ENCODE data around the gene TEX22.

Gene TEX22

DNA sequence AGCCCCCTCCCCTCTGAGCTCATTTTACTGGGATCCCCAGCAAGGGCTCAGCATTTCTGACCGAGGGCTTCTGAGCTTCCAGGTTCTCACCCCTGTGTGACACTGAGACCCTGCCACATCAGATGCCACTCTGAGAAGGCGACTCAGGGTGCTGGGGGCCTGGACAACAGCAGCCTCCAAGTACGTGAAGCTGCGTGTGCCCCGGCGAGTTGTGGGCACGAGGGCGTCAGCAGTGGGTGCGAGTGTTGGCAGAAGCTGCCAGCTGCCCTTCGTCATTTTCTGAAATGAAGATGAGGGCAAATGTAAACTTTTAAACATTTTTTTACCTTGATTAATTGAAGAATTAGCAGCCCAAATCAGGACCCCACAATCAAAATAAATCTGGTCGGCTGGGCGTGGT is 32.7 kb upstream of the TEX22 start:
- no peak for TF ChIP-seq TEAD4 (IDR thresholded peaks at IDR 0.05)
- no peak for TF ChIP-seq CREB1 (IDR thresholded peaks at IDR 0.05; ENCODE audit: low read depth)
- no peak for TF ChIP-seq ZBTB7A (IDR thresholded peaks at IDR 0.05; ENCODE audit: low read depth)
- TF ChIP-seq TCF12 (IDR thresholded peaks at IDR 0.05; ENCODE audit: low read depth) = no peak
- no peak for TF ChIP-seq FOXM1 (IDR thresholded peaks at IDR 0.05; ENCODE audit: borderline replicate concordance, low read depth)
- no peak for TF ChIP-seq EP300 (IDR thresholded peaks at IDR 0.05; ENCODE audit: borderline replicate concordance)
- TF ChIP-seq, protein P1, sequence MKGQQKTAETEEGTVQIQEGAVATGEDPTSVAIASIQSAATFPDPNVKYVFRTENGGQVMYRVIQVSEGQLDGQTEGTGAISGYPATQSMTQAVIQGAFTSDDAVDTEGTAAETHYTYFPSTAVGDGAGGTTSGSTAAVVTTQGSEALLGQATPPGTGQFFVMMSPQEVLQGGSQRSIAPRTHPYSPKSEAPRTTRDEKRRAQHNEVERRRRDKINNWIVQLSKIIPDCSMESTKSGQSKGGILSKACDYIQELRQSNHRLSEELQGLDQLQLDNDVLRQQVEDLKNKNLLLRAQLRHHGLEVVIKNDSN (IDR thresholded peaks at IDR 0.05) = no peak
- no peak for TF ChIP-seq NFIC (IDR thresholded peaks at IDR 0.05)
- TF ChIP-seq YY1 (IDR thresholded peaks at IDR 0.05; ENCODE audit: low read depth) = no peak
- TF ChIP-seq, protein P2, sequence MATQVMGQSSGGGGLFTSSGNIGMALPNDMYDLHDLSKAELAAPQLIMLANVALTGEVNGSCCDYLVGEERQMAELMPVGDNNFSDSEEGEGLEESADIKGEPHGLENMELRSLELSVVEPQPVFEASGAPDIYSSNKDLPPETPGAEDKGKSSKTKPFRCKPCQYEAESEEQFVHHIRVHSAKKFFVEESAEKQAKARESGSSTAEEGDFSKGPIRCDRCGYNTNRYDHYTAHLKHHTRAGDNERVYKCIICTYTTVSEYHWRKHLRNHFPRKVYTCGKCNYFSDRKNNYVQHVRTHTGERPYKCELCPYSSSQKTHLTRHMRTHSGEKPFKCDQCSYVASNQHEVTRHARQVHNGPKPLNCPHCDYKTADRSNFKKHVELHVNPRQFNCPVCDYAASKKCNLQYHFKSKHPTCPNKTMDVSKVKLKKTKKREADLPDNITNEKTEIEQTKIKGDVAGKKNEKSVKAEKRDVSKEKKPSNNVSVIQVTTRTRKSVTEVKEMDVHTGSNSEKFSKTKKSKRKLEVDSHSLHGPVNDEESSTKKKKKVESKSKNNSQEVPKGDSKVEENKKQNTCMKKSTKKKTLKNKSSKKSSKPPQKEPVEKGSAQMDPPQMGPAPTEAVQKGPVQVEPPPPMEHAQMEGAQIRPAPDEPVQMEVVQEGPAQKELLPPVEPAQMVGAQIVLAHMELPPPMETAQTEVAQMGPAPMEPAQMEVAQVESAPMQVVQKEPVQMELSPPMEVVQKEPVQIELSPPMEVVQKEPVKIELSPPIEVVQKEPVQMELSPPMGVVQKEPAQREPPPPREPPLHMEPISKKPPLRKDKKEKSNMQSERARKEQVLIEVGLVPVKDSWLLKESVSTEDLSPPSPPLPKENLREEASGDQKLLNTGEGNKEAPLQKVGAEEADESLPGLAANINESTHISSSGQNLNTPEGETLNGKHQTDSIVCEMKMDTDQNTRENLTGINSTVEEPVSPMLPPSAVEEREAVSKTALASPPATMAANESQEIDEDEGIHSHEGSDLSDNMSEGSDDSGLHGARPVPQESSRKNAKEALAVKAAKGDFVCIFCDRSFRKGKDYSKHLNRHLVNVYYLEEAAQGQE (IDR thresholded peaks at IDR 0.05; ENCODE audit: low read depth) = no peak
- TF ChIP-seq, protein P3, sequence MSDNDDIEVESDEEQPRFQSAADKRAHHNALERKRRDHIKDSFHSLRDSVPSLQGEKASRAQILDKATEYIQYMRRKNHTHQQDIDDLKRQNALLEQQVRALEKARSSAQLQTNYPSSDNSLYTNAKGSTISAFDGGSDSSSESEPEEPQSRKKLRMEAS (IDR thresholded peaks at IDR 0.05) = no peak

DNA sequence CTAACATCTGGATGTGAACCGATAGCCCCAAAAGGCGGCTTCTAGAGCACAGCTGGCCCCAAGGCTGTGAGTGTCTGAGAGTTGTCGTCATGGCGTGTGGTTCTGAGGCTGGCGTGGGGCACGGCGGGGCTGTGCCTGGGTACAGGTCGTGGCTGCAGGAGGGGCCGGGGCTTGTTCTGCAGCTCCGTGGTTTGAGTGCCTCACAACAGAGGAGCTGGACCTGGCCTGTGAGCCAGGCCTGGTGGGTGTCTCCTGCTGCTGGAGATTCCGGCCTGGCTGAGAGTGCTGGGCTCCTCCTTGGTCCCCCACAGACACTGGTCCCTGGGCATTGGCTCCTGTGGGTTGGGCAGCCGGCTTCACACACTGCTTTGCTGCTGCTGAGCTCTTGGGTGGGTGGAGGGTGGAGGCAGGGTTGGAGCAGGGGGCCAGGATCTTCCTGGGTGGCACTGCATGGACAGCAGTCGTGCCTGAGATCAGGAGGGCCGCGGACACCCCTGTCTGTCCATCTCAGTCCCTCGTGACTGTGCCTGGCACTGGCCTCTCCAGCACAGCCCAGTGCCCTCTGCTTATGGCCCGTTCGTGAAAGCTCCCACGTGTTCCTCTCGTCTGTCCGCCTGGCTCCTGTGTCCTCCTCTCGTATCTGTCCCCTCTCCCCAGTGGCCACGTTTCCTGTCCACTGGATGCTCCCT is 31.8 kb upstream of the TEX22 start:
- TF ChIP-seq FOXM1 (IDR thresholded peaks at IDR 0.05; ENCODE audit: borderline replicate concordance, low read depth) (no peak), YY1 (IDR thresholded peaks at IDR 0.05; ENCODE audit: low read depth) (no peak), CREB1 (IDR thresholded peaks at IDR 0.05; ENCODE audit: low read depth) (no peak), EP300 (IDR thresholded peaks at IDR 0.05; ENCODE audit: borderline replicate concordance) (no peak), NFIC (IDR thresholded peaks at IDR 0.05) (no peak)

DNA sequence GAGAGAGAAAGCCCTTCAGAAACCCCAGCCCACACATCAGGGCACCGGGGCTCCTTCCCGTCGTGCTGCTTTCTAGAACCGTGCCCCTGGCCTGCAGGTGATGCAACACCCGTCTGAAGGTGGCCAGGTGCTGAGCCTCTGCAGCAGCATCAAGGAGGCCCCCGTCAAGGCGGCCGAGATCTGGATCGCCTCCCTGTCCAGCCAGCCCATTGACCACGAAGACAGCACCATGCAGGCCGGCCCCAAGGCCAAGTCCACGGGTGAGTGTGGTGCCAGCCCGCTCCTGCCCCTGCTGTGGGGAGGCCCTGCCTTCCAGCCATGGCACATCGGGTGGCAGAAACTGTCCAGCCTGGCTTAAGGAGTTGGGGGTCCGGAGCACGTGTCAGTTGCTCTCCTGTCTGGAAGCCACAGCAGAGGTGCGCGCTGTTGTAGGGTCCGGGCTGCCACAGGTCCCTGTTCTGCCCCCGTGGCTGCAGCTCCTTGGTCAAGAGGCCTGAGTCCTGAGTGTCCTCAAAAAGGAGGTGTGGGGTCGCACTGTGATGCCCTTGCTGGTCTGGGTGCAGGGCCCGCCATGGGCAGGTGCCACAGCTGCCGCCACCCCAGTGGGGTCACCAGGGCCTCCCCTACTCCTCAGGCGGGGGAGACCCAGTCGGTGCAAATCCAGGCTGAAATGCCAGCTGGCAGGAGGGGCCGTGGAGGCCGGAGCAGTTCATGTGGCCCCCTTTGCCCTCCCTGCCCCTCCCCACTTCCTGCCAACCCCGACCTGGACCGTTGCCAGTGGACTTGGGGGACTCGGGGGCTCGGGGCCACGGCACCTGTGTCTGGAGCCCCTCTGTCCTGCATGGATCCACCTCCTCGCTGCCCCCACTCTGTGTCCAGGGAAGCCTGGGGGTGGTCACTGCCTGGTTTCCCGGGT is 31.0 kb upstream of the TEX22 start:
- TF ChIP-seq NFIC (IDR thresholded peaks at IDR 0.05) (no peak), ZBTB7A (IDR thresholded peaks at IDR 0.05; ENCODE audit: low read depth) (no peak), CEBPB (IDR thresholded peaks at IDR 0.05) (no peak), TEAD4 (IDR thresholded peaks at IDR 0.05) (no peak), RAD21 (IDR thresholded peaks at IDR 0.05; ENCODE audit: low read depth) (no peak), EGR1 (IDR thresholded peaks at IDR 0.05) (no peak), EP300 (IDR thresholded peaks at IDR 0.05; ENCODE audit: borderline replicate concordance) (no peak), FOXM1 (IDR thresholded peaks at IDR 0.05; ENCODE audit: borderline replicate concordance, low read depth) (no peak), CREB1 (IDR thresholded peaks at IDR 0.05; ENCODE audit: low read depth) (no peak)

DNA sequence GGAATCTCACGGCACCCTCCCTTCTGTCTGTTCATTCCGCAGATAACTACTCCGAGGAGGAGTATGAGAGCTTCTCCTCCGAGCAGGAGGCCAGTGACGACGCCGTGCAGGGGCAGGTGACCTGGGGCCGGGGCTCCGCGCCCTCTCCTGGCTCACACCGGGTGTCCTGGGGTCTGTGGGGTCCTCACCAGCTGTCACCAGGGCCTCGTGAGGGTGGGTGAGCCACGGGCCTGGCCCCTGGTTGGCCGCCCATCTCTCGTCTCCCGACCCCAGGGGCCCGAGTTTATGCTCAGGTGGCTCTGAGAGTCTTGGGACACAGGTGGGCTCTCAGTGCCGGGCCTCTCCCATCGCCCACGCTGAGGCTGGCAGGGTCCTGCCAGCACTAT is 30.3 kb upstream of the TEX22 start:
- TF ChIP-seq ZBTB7A (IDR thresholded peaks at IDR 0.05; ENCODE audit: low read depth) (no peak), CEBPB (IDR thresholded peaks at IDR 0.05) (no peak), CREB1 (IDR thresholded peaks at IDR 0.05; ENCODE audit: low read depth) (no peak), TCF12 (IDR thresholded peaks at IDR 0.05; ENCODE audit: low read depth) (no peak), FOXM1 (IDR thresholded peaks at IDR 0.05; ENCODE audit: borderline replicate concordance, low read depth) (no peak), TEAD4 (IDR thresholded peaks at IDR 0.05) (no peak), NFIC (IDR thresholded peaks at IDR 0.05) (no peak), EP300 (IDR thresholded peaks at IDR 0.05; ENCODE audit: borderline replicate concordance) (no peak)
- TF ChIP-seq, protein P2 (IDR thresholded peaks at IDR 0.05; ENCODE audit: low read depth) = no peak

DNA sequence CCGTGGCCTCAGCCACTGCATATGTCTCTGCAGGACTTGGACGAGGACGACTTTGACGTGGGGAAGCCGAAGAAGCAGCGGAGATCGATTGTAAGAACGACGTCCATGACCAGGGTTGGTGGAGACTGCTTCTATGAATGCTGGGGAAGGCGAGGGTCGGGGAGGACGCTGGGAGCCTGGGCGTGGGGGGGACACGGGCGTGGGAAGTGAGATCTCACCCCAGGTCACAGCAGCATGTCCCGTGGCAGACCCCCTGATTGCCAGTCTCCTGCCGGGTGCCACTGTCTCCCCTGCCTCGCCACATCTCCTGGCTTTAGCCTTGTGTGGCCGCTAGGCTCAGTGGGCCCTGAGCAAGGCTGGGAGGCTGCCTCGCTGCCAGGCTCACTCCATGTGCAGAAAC is 29.9 kb upstream of the TEX22 start:
- TF ChIP-seq ZBTB7A (IDR thresholded peaks at IDR 0.05; ENCODE audit: low read depth) = no peak
- TF ChIP-seq TEAD4 (IDR thresholded peaks at IDR 0.05) = no peak
- no peak for TF ChIP-seq TAF1 (IDR thresholded peaks at IDR 0.05; ENCODE audit: low read depth)
- no peak for TF ChIP-seq CREB1 (IDR thresholded peaks at IDR 0.05; ENCODE audit: low read depth)
- no peak for TF ChIP-seq FOXM1 (IDR thresholded peaks at IDR 0.05; ENCODE audit: borderline replicate concordance, low read depth)
- no peak for TF ChIP-seq CEBPB (IDR thresholded peaks at IDR 0.05)
- no peak for TF ChIP-seq TCF12 (IDR thresholded peaks at IDR 0.05; ENCODE audit: low read depth)
- TF ChIP-seq RAD21 (IDR thresholded peaks at IDR 0.05; ENCODE audit: low read depth) = no peak
- no peak for TF ChIP-seq EGR1 (IDR thresholded peaks at IDR 0.05)
- TF ChIP-seq, protein P3 (IDR thresholded peaks at IDR 0.05) = no peak
